H1 (cell line): ENCODE measurements around the gene CLDN14. TPM values are rescaled to one million over a fixed set of nuclear protein-coding genes. Genes with fewer than 3 reads are reported as not detected.

Experiments used
- CTCF ChIA-PET: fragments of 300-600 bp; sonication (Branson Sonifier 250); formaldehyde crosslinking; loops from one replicate; lab custom pipeline; 2021; ENCODE audit not compliant: partially characterized antibody; lab: Charles Lee
- POLR2A ChIA-PET: fragments of 300-600 bp; sonication (Branson Sonifier 250); formaldehyde crosslinking; loops from one replicate; lab custom pipeline; 2021; ENCODE audit warnings: inconsistent platforms; ENCODE audit not compliant: partially characterized antibody; lab: Charles Lee
- DNase-seq, 2 experiments: peaks; one replicate each; pipeline versions ENCODE4 v3.0.0 to v3.0.0-alpha.2; 2010 to 2022; ENCODE audit warnings: low spot score in 2 of 2, low read depth in 1 of 2, mixed read lengths in 1 of 2
- FAIRE-seq: peaks from 2 replicates; lab custom pipeline; 2011; peaks lifted over from hg19 to GRCh38; lab: Jason Lieb, UNC
- H2AFZ ChIP-seq: 2 replicates; pipeline ENCODE4 v1.8.1; 2012; ENCODE audit warnings: low read length, inconsistent platforms
- H2AK5ac ChIP-seq: 2 replicates; pipeline ENCODE4 v1.6.1; 2013; ENCODE audit warnings: low read depth, low read length
- H2BK120ac ChIP-seq: replicated peaks from 2 replicates; pipeline ENCODE3; 2013; ENCODE audit warnings: low read depth, low read length, inconsistent platforms
- H2BK12ac ChIP-seq: 2 replicates; pipeline ENCODE4 v1.6.1; 2013; ENCODE audit warnings: low read depth, low read length
- H2BK15ac ChIP-seq: 2 replicates; pipeline ENCODE4 v1.6.1; 2013; ENCODE audit warnings: low read length
- H2BK20ac ChIP-seq: 2 replicates; pipeline ENCODE4 v1.6.1; 2013; ENCODE audit warnings: low read length
- H2BK5ac ChIP-seq: 2 replicates; pipeline ENCODE4 v1.6.1; 2013; ENCODE audit warnings: low read depth, low read length
- H3K14ac ChIP-seq: 2 replicates; pipeline ENCODE4 v1.6.1; 2013; ENCODE audit warnings: inconsistent platforms; ENCODE audit not compliant: insufficient read length
- H3K18ac ChIP-seq: 2 replicates; pipeline ENCODE4 v1.6.1; 2013; ENCODE audit warnings: low read length; ENCODE audit errors: extremely low read depth
- H3K23ac ChIP-seq: 2 replicates; pipeline ENCODE4 v1.6.1; 2013; ENCODE audit warnings: inconsistent platforms; ENCODE audit not compliant: insufficient read length
- H3K23me2 ChIP-seq: 2 replicates; pipeline ENCODE4 v1.6.1; 2013; ENCODE audit warnings: low read depth, low read length
- H3K27ac ChIP-seq: 2 replicates; pipeline ENCODE4 v1.6.1; 2011; ENCODE audit warnings: low read depth, low read length, inconsistent platforms
- H3K27me3 ChIP-seq, 4 experiments: replicated peaks in 1 of 4; 1 replicate in 1 of 4; 2 replicates in 3 of 4; pipeline versions ENCODE4 v1.6.1 to v1.8.1; 2011 to 2013; ENCODE audit warnings: low read length in 3 of 4, mild to moderate bottlenecking in 3 of 4, inconsistent platforms in 2 of 4, mixed read lengths in 2 of 4, moderate library complexity in 1 of 4; ENCODE audit not compliant: control insufficient read depth in 3 of 4, insufficient read depth in 3 of 4; ENCODE audit errors: extremely low read depth in 1 of 4
- H3K36me3 ChIP-seq, 4 experiments: 2 replicates each; pipeline versions ENCODE4 v1.6.1 to v1.8.1; 2011 to 2013; ENCODE audit warnings: mild to moderate bottlenecking in 4 of 4, low read length in 3 of 4, moderate library complexity in 2 of 4, control low read depth in 1 of 4, inconsistent platforms in 1 of 4; ENCODE audit not compliant: insufficient read depth in 4 of 4, control insufficient read depth in 2 of 4
- H3K4ac ChIP-seq: replicated peaks from 2 replicates; pipeline ENCODE3; 2013; ENCODE audit warnings: low read length, low read depth, mixed read lengths, inconsistent platforms; ENCODE audit not compliant: insufficient read length
- H3K4me1 ChIP-seq, 4 experiments: replicated peaks in 1 of 4; 1 replicate in 1 of 4; 2 replicates in 3 of 4; pipeline versions ENCODE4 v1.6.1 to v1.8.1; 2011 to 2013; ENCODE audit warnings: low read length in 3 of 4, inconsistent platforms in 2 of 4, mixed read lengths in 1 of 4; ENCODE audit not compliant: insufficient read depth in 4 of 4, control insufficient read depth in 3 of 4
- H3K4me2 ChIP-seq, 2 experiments: 2 replicates each; pipeline versions ENCODE4 v1.6.1 to v1.8.1; 2011 to 2013; ENCODE audit warnings: low read depth in 2 of 2, low read length in 2 of 2, control low read depth in 1 of 2, inconsistent platforms in 1 of 2, mild to moderate bottlenecking in 1 of 2; ENCODE audit not compliant: insufficient read depth in 1 of 2
- H3K4me3 ChIP-seq, 4 experiments: fragments of 200-600, 300-600 bp in 1 of 4; sonication (generic), shearing (Covaris generic), sonication (Bioruptor Twin) in 1 of 4; 2 replicates each; pipeline versions ENCODE4 v1.5.1 to v1.8.1; 2011 to 2016; ENCODE audit warnings: low read length in 4 of 4, low read depth in 3 of 4, control low read depth in 2 of 4, inconsistent platforms in 2 of 4, mild to moderate bottlenecking in 2 of 4, mixed read lengths in 1 of 4, moderate library complexity in 1 of 4; ENCODE audit not compliant: insufficient read depth in 2 of 4; ENCODE audit errors: extremely low read depth in 1 of 4
- H3K56ac ChIP-seq: replicated peaks from 2 replicates; pipeline ENCODE3; 2013; ENCODE audit warnings: low read depth, mild to moderate bottlenecking, mixed read lengths, low read length, inconsistent platforms; ENCODE audit not compliant: insufficient read length
- H3K79me1 ChIP-seq: 2 replicates; pipeline ENCODE4 v1.6.1; 2013; ENCODE audit warnings: low read depth, low read length, control low read depth
- H3K79me2 ChIP-seq, 2 experiments: 2 replicates each; pipeline versions ENCODE4 v1.6.1 to v1.8.1; 2012 to 2013; ENCODE audit warnings: low read length in 2 of 2, mild to moderate bottlenecking in 2 of 2, inconsistent platforms in 1 of 2; ENCODE audit not compliant: insufficient read depth in 2 of 2, control insufficient read depth in 1 of 2
- H3K9ac ChIP-seq, 4 experiments: replicated peaks in 1 of 4; 1 replicate in 1 of 4; 2 replicates in 3 of 4; pipeline versions ENCODE4 v1.6.1 to v1.8.1; 2011 to 2013; ENCODE audit warnings: low read depth in 3 of 4, low read length in 3 of 4, control low read depth in 2 of 4, mild to moderate bottlenecking in 2 of 4, moderate library complexity in 2 of 4, inconsistent platforms in 1 of 4; ENCODE audit errors: extremely low read depth in 1 of 4
- H3K9me3 ChIP-seq, 2 experiments: 2 replicates each; pipeline versions ENCODE4 v1.6.1 to v1.8.1; 2012 to 2013; ENCODE audit warnings: mild to moderate bottlenecking in 2 of 2, moderate library complexity in 2 of 2, control low read depth in 1 of 2, inconsistent platforms in 1 of 2, low read depth in 1 of 2, low read length in 1 of 2, mixed read lengths in 1 of 2; ENCODE audit not compliant: insufficient read depth in 2 of 2
- H4K20me1 ChIP-seq, 2 experiments: replicated peaks in 1 of 2; 2 replicates each; pipeline versions ENCODE3 to v1.8.1; 2011 to 2013; ENCODE audit warnings: inconsistent platforms in 2 of 2, low read length in 2 of 2, mild to moderate bottlenecking in 1 of 2; ENCODE audit not compliant: insufficient read depth in 2 of 2, control insufficient read depth in 1 of 2
- H4K5ac ChIP-seq: 2 replicates; pipeline ENCODE4 v1.6.1; 2013; ENCODE audit warnings: low read length, low read depth, mixed read lengths, inconsistent platforms; ENCODE audit not compliant: insufficient read length
- H4K8ac ChIP-seq: 2 replicates; pipeline ENCODE4 v1.8.0; 2013; ENCODE audit warnings: mild to moderate bottlenecking, moderate library complexity, low read length, inconsistent platforms; ENCODE audit not compliant: insufficient read depth; ENCODE audit errors: extremely low read depth
- H4K91ac ChIP-seq: replicated peaks from 2 replicates; pipeline ENCODE3; 2013; ENCODE audit warnings: low read length, mixed read lengths, inconsistent platforms; ENCODE audit not compliant: insufficient read length
- BACH1 ChIP-seq: IDR thresholded peaks from 2 replicates; pipeline ENCODE4 v1.6.1; 2012; ENCODE audit warnings: low read length, improper control_type of control experiment
- EGR1 ChIP-seq: IDR thresholded peaks from 2 replicates; pipeline ENCODE4 v1.6.1; 2011; ENCODE audit warnings: low read depth, low read length, borderline replicate concordance
- NANOG ChIP-seq: IDR thresholded peaks from 2 replicates; pipeline ENCODE4 v1.6.1; 2011; ENCODE audit warnings: low read length, low read depth, mild to moderate bottlenecking, inconsistent platforms; ENCODE audit not compliant: insufficient read depth, poor library complexity, severe bottlenecking
- NRF1 ChIP-seq: IDR thresholded peaks from 2 replicates; pipeline ENCODE4 v1.6.1; 2011; ENCODE audit warnings: mild to moderate bottlenecking, low read depth, low read length, improper control_type of control experiment
- POU5F1 ChIP-seq: IDR thresholded peaks from 2 replicates; pipeline ENCODE4 v1.6.1; 2011; ENCODE audit warnings: low read depth, mild to moderate bottlenecking, low read length, moderate library complexity
- RXRA ChIP-seq: IDR thresholded peaks from 2 replicates; pipeline ENCODE4 v1.6.1; 2011; ENCODE audit warnings: low read depth, mild to moderate bottlenecking, low read length, moderate library complexity; ENCODE audit not compliant: insufficient read depth
- SUZ12 ChIP-seq: fragments of 200-600 bp; sonication (generic); IDR thresholded peaks from 2 replicates; pipeline ENCODE4 v1.6.1; 2012; ENCODE audit warnings: mild to moderate bottlenecking, inconsistent platforms, low read length, moderate library complexity, mixed read lengths
- TEAD4 ChIP-seq: IDR thresholded peaks from 2 replicates; pipeline ENCODE4 v1.6.1; 2012; ENCODE audit warnings: low read depth, low read length, inconsistent platforms, mixed read lengths
- whole genome bisulfite sequencing, 2 experiments: shearing (Covaris generic) in 1 of 2; methylation state at CpG; one replicate each; pipeline versions ENCODE4 v1.1.6 to v1.1.7; 2013 to 2015; ENCODE audit warnings: low lambda C conversion rate in 2 of 2, mixed read lengths in 2 of 2, inconsistent platforms in 1 of 2, low coverage in 1 of 2, missing lambda C conversion rate in 1 of 2; ENCODE audit not compliant: insufficient replicate concordance in 2 of 2, insufficient coverage in 1 of 2, insufficient read length in 1 of 2; ENCODE audit errors: extremely low coverage in 1 of 2, missing lambda C conversion rate in 1 of 2; 5-methylcytosine and 5-hydroxymethylcytosine counted together
- polyA plus RNA-seq, 7 experiments: library from polyadenylated mRNA; depleted of rRNA in 3 of 7; stranded (reverse) in 5 of 7; unstranded in 2 of 7; fragments of >200 nt in 5 of 7; fragments of 200-250 nt in 2 of 7; gene quantifications; 1 replicate in 5 of 7; 2 replicates in 1 of 7; 4 replicates in 1 of 7; pipeline versions ENCODE4 v1.2.1 to v1.2.3, GENCODE V29; 2011 to 2013; ENCODE audit warnings: missing spikeins in 2 of 7, mixed read lengths in 2 of 7
- total RNA-seq: library from RNA; stranded (reverse); fragmentation: NEBNext Ultra II Directional; extraction: Animal tissue kit (Norgen Biotek cat#: 25700); gene quantifications from 2 replicates; pipeline ENCODE4 v1.2.1, GENCODE V29; 2021

The CLDN14 gene
- total and polyA plus RNA-seq, 2 of the 8 experiments (the other 6 are each of a cell fraction or from before 2014, with no cell fraction given): 0.08 TPM; not detected in 1

DNA sequence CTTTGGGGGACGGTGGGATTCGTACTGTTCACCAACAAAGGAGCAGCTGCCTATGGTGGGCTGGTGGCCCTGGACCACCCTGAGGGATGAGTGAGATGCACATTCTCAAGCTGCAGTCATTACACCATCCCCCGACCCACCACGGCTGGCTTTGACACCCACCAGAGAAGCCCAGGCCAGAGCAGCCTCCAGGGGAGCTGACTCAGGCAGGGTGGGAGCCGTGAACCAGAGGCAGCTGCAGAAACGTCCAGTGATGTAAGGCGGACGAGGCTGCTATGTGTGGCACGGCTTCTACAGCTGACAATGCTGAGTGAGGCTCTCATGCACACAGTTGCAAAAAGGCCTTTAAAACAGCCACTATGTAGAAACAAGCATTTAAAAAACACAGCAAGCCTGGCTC is 54.6 kb downstream of the CLDN14 start:
- Histone ChIP-seq H3K4me2 (no peak overlapping the region), H4K91ac (no peak overlapping the region), H4K8ac (no peak overlapping the region), H2BK20ac (no peak overlapping the region; the same call in 1 of the 2 replicates), H2AK5ac (no peak overlapping the region), H3K18ac (no peak overlapping the region), H3K27ac (no peak overlapping the region), H2BK5ac (no peak overlapping the region), H2BK120ac (no peak overlapping the region), H4K5ac (no peak overlapping the region), H3K9me3 (no peaks in the 10 kb centered on the region), H2BK12ac (no peak overlapping the region), H3K56ac (no peak overlapping the region), H3K23me2 (no peaks in the 10 kb centered on the region), H3K79me1 (no peaks in the 10 kb centered on the region), H3K9ac (no peak overlapping the region), H3K27me3 (no peaks in the 10 kb centered on the region), H3K4me1 (peaks cover 0 to 4% (median 4%) of the 10 kb centered on the region in 4 experiments; a peak in 4 of 7 replicates), H3K36me3 (no peaks in the 10 kb centered on the region), H2AFZ (no peak overlapping the region), H3K79me2 (no peaks in the 10 kb centered on the region), H3K4me3 (no peak overlapping the region), H3K4ac (no peak overlapping the region), H2BK15ac (no peak overlapping the region), H4K20me1 (no peaks in the 10 kb centered on the region), H3K23ac (no peak overlapping the region), H3K14ac (no peak overlapping the region)
- 87% methylated on average over 9 of the region's 9 CpGs; no CpG with 5 or more reads in 1 of the 2 experiments for WGBS, 2 experiments
- POLR2A ChIA-PET: interaction anchor here (1.4 kb wide), 1 partner anchor 29 kb away, joined by 5 read pairs; no protein-coding TSS in a partner anchor
- CTCF ChIA-PET: interaction anchor here (1.1 to 3.9 kb wide), 4 partner anchors 9 to 70 kb away, joined by 3 to 17 read pairs (median 4); no protein-coding TSS in a partner anchor
- FAIRE-seq (no peak), DNase-seq (no peak)
- no peak for TF ChIP-seq BACH1
- no peak for TF ChIP-seq TEAD4
- no peak for TF ChIP-seq SUZ12
- no peak for TF ChIP-seq NRF1
- TF ChIP-seq RXRA: no peak
- no peak for TF ChIP-seq NANOG
- TF ChIP-seq POU5F1: no peak
- TF ChIP-seq EGR1: no peak
